ENCODE data around the gene CDH11.

The CDH11 gene

DNA sequence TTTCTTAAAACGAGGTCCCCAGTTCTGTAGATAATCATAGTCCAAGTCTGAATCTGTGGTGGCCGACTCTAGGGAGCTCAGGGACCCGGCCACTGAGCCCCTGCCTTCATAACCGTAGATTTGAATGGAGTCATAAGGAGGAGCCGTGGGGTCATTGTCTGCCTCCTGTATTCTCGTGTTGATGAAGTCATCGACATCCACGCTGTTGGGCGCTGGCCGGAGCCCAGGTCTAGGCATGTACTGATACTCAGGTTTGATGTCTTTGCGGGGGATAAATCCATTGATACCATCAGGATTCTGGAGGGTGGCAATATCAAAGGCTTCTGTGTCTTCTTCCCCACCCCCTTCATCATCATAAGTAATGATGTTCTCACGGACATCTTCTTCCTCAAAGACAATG is 174.2 kb downstream of the CDH11 start:
- TF ChIP-seq EGR1 (IDR thresholded peaks at IDR 0.05): no peak
- TF ChIP-seq EP300 (IDR thresholded peaks at IDR 0.05; ENCODE audit: borderline replicate concordance): no peak
- TF ChIP-seq, protein P1, sequence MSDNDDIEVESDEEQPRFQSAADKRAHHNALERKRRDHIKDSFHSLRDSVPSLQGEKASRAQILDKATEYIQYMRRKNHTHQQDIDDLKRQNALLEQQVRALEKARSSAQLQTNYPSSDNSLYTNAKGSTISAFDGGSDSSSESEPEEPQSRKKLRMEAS (IDR thresholded peaks at IDR 0.05): no peak
- TF ChIP-seq YY1 (IDR thresholded peaks at IDR 0.05; ENCODE audit: low read depth): no peak
- no peak for TF ChIP-seq ZBTB7A (IDR thresholded peaks at IDR 0.05; ENCODE audit: low read depth)
- no peak for TF ChIP-seq NFIC (IDR thresholded peaks at IDR 0.05)
- TF ChIP-seq FOXM1 (IDR thresholded peaks at IDR 0.05; ENCODE audit: borderline replicate concordance, low read depth): no peak
- TF ChIP-seq, protein P2, sequence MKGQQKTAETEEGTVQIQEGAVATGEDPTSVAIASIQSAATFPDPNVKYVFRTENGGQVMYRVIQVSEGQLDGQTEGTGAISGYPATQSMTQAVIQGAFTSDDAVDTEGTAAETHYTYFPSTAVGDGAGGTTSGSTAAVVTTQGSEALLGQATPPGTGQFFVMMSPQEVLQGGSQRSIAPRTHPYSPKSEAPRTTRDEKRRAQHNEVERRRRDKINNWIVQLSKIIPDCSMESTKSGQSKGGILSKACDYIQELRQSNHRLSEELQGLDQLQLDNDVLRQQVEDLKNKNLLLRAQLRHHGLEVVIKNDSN (IDR thresholded peaks at IDR 0.05): no peak
- TF ChIP-seq CEBPB (IDR thresholded peaks at IDR 0.05): no peak
- TF ChIP-seq TAF1 (IDR thresholded peaks at IDR 0.05; ENCODE audit: low read depth): no peak
- TF ChIP-seq RAD21 (IDR thresholded peaks at IDR 0.05; ENCODE audit: low read depth): no peak
- TF ChIP-seq TEAD4 (IDR thresholded peaks at IDR 0.05): no peak
- TF ChIP-seq CREB1 (IDR thresholded peaks at IDR 0.05; ENCODE audit: low read depth): no peak
- TF ChIP-seq TCF12 (IDR thresholded peaks at IDR 0.05; ENCODE audit: low read depth): no peak
- TF ChIP-seq REST (IDR thresholded peaks at IDR 0.05; ENCODE audit: low read depth): no peak

- TF ChIP-seq TCF12 (IDR thresholded peaks at IDR 0.05; ENCODE audit: low read depth): no peak
- TF ChIP-seq, protein P1 (IDR thresholded peaks at IDR 0.05): no peak
- TF ChIP-seq FOXM1 (IDR thresholded peaks at IDR 0.05; ENCODE audit: borderline replicate concordance, low read depth): no peak
- no peak for TF ChIP-seq ZBTB7A (IDR thresholded peaks at IDR 0.05; ENCODE audit: low read depth)
- no peak for TF ChIP-seq NFIC (IDR thresholded peaks at IDR 0.05)
- no peak for TF ChIP-seq YY1 (IDR thresholded peaks at IDR 0.05; ENCODE audit: low read depth)
- TF ChIP-seq, protein P2 (IDR thresholded peaks at IDR 0.05): no peak
- no peak for TF ChIP-seq EP300 (IDR thresholded peaks at IDR 0.05; ENCODE audit: borderline replicate concordance)
- no peak for TF ChIP-seq REST (IDR thresholded peaks at IDR 0.05; ENCODE audit: low read depth)
- TF ChIP-seq RAD21 (IDR thresholded peaks at IDR 0.05; ENCODE audit: low read depth): no peak
- no peak for TF ChIP-seq CREB1 (IDR thresholded peaks at IDR 0.05; ENCODE audit: low read depth)
- no peak for TF ChIP-seq TAF1 (IDR thresholded peaks at IDR 0.05; ENCODE audit: low read depth)
- TF ChIP-seq TEAD4 (IDR thresholded peaks at IDR 0.05): no peak
- TF ChIP-seq CEBPB (IDR thresholded peaks at IDR 0.05): no peak
- no peak for TF ChIP-seq EGR1 (IDR thresholded peaks at IDR 0.05)
Measured at GRCh38 chr16:64933885-64934284, 188.0 kb downstream of the CDH11 start.

GRCh38 chr16:64926476-64926875 is 195.4 kb downstream of the CDH11 start:
- TF ChIP-seq TEAD4 (IDR thresholded peaks at IDR 0.05) (no peak), CEBPB (IDR thresholded peaks at IDR 0.05) (no peak), TCF12 (IDR thresholded peaks at IDR 0.05; ENCODE audit: low read depth) (no peak), CREB1 (IDR thresholded peaks at IDR 0.05; ENCODE audit: low read depth) (no peak), TAF1 (IDR thresholded peaks at IDR 0.05; ENCODE audit: low read depth) (no peak), REST (IDR thresholded peaks at IDR 0.05; ENCODE audit: low read depth) (no peak), YY1 (IDR thresholded peaks at IDR 0.05; ENCODE audit: low read depth) (no peak), ZBTB7A (IDR thresholded peaks at IDR 0.05; ENCODE audit: low read depth) (no peak), NFIC (IDR thresholded peaks at IDR 0.05) (no peak), FOXM1 (IDR thresholded peaks at IDR 0.05; ENCODE audit: borderline replicate concordance, low read depth) (no peak), EGR1 (IDR thresholded peaks at IDR 0.05) (no peak)
- TF ChIP-seq, protein P2 (IDR thresholded peaks at IDR 0.05): no peak

DNA sequence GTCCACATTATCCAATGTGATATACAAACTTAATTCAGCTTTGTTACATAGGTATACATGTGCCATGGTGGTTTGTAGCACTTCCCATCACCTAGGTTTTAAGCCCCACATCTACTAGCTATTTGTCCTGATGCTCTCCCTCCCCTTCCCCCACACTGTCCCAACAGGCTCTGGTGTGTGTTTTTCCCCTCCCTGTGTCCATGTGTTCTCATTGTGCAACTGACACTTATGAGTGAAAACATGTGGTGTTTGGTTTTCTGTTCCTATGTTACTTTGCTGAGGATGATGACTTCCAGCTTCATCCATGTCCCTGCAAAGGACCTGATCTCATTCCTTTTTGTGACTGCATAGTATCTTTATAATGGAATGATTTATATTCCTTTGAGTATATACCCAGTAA is 196.7 kb downstream of the CDH11 start:
- no peak for TF ChIP-seq RAD21 (IDR thresholded peaks at IDR 0.05; ENCODE audit: low read depth)
- TF ChIP-seq, protein P2 (IDR thresholded peaks at IDR 0.05): no peak

All from Ishikawa (cell line).